ENCODE results near the gene PCBP4.

PCBP4 gene

GRCh38 chr3:51960386-51960785 lies 6.9 kb downstream of the PCBP4 start:
- no peak overlapping the region for H3K4me3 ChIP-seq
- H3K27ac ChIP-seq: no peak overlapping the region

GRCh38 chr3:51959651-51960050 lies 7.6 kb downstream of the PCBP4 start:
- Histone ChIP-seq H3K27ac (no peak overlapping the region), H3K4me3 (no peak overlapping the region)

- Histone ChIP-seq H3K27ac (no peak overlapping the region), H3K4me3 (no peak overlapping the region)
Observed at GRCh38 chr3:51958603-51959521, 8.4 kb downstream of the PCBP4 start.

GRCh38 chr3:51957520-51958205 lies 9.6 kb downstream of the PCBP4 start:
- H3K4me3 ChIP-seq: no peak overlapping the region
- H3K27ac ChIP-seq: no peak overlapping the region

GRCh38 chr3:51955893-51956770 lies 11.1 kb downstream of the PCBP4 start:
- Histone ChIP-seq H3K4me3 (peak overlapping the region; percentile 12 to 39 (median 20)), H3K27ac (peak overlapping the region in 4 of 21 experiments; percentile 9 to 62 (median 30))

- peak within 1 kb of the TSS in 4 of 21 experiments; percentile 9 to 62 (median 30) for H3K27ac ChIP-seq
- H3K4me3 ChIP-seq: peak within 1 kb of the TSS; percentile 12 to 39 (median 20)
Observed at GRCh38 chr3:51955175-51955892, 11.9 kb downstream of the PCBP4 start, which contains the start of gene GPR62. TSS of gene GPR62 (plus strand) at chr3:51955381. CDS start at chr3:51955653, 272 bp downstream.

- no peak overlapping the region for H3K27ac ChIP-seq
- no peak overlapping the region for H3K4me3 ChIP-seq
Observed at GRCh38 chr3:51954713-51955112, 12.5 kb downstream of the PCBP4 start.

GRCh38 chr3:51954105-51954504 lies 13.1 kb downstream of the PCBP4 start:
- no peak overlapping the region for H3K27ac ChIP-seq
- H3K4me3 ChIP-seq: no peak overlapping the region

- no peak overlapping the region for H3K27ac ChIP-seq
- no peak overlapping the region for H3K4me3 ChIP-seq
Observed at GRCh38 chr3:51953445-51953844, 13.8 kb downstream of the PCBP4 start.

- Histone ChIP-seq H3K4me3 (no peak overlapping the region), H3K27ac (no peak overlapping the region)
Observed at GRCh38 chr3:51950899-51951298, 16.4 kb downstream of the PCBP4 start.

- Histone ChIP-seq H3K4me3 (no peak overlapping the region), H3K27ac (no peak overlapping the region)
Observed at GRCh38 chr3:51949121-51949520, 18.1 kb downstream of the PCBP4 start.

GRCh38 chr3:51948016-51948580 lies 19.2 kb downstream of the PCBP4 start:
- Histone ChIP-seq H3K4me3 (no peak overlapping the region), H3K27ac (no peak overlapping the region)

- H3K4me3 ChIP-seq: no peak overlapping the region
- no peak overlapping the region for H3K27ac ChIP-seq
Observed at GRCh38 chr3:51947215-51947900, 19.9 kb downstream of the PCBP4 start.

- Histone ChIP-seq H3K4me3 (no peak overlapping the region), H3K27ac (no peak overlapping the region)
Observed at GRCh38 chr3:51946796-51947195, 20.5 kb downstream of the PCBP4 start.

- Histone ChIP-seq H3K4me3 (no peak overlapping the region), H3K27ac (no peak overlapping the region)
Observed at GRCh38 chr3:51945926-51946705, 21.1 kb downstream of the PCBP4 start.

GRCh38 chr3:51945031-51945840 lies 22.0 kb downstream of the PCBP4 start:
- Histone ChIP-seq H3K4me3 (no peak overlapping the region), H3K27ac (no peak overlapping the region)
